Measurements from ENCODE around the gene LINC00632.
"Not testable (repeated sequence)": the region's sequence is repeated elsewhere in the genome, so short reads cannot be mapped to it uniquely, and the experiment has no call there.

Gene LINC00632

GRCh38 chrX:140709421-140709846, at the start of gene LINC00632:
LINC00632 (plus strand) TSS chrX:140709759.
- no peak for DNase-seq (ENCODE audit: low spot score)

GRCh38 chrX:140661643-140662042, 47.9 kb upstream of the LINC00632 start:
- no peak for DNase-seq (ENCODE audit: low spot score)

- DNase-seq (ENCODE audit: low spot score) = no peak
Measured at GRCh38 chrX:140664939-140665338, 44.6 kb upstream of the LINC00632 start.

GRCh38 chrX:140672840-140673731, 36.5 kb upstream of the LINC00632 start:
- DNase-seq (ENCODE audit: low spot score) = peak; percentile 5

GRCh38 chrX:140687706-140688105, 21.9 kb upstream of the LINC00632 start:
- DNase-seq (ENCODE audit: low spot score) = no peak

- DNase-seq (ENCODE audit: low spot score) = not testable (repeated sequence)
Measured at GRCh38 chrX:140691596-140691995, 18.0 kb upstream of the LINC00632 start.

- DNase-seq (ENCODE audit: low spot score) = no peak
Measured at GRCh38 chrX:140697618-140698017, 11.9 kb upstream of the LINC00632 start.

GRCh38 chrX:140701480-140701879, 8.1 kb upstream of the LINC00632 start:
- DNase-seq (ENCODE audit: low spot score) = no peak

GRCh38 chrX:140710710-140711109, 1.2 kb downstream of the LINC00632 start:
- no peak for DNase-seq (ENCODE audit: low spot score)

GRCh38 chrX:140711894-140712293, 2.3 kb downstream of the LINC00632 start:
- no peak for DNase-seq (ENCODE audit: low spot score)

- DNase-seq (ENCODE audit: low spot score) = no peak
Measured at GRCh38 chrX:140712413-140713173, 3.0 kb downstream of the LINC00632 start.

GRCh38 chrX:140713174-140713539, 3.6 kb downstream of the LINC00632 start:
- no peak for DNase-seq (ENCODE audit: low spot score)

- no peak for DNase-seq (ENCODE audit: low spot score)
Measured at GRCh38 chrX:140715787-140716186, 6.2 kb downstream of the LINC00632 start.

GRCh38 chrX:140723121-140723715, 13.7 kb downstream of the LINC00632 start:
- DNase-seq (ENCODE audit: low spot score) = no peak

- no peak for DNase-seq (ENCODE audit: low spot score)
Measured at GRCh38 chrX:140724309-140724708, 14.8 kb downstream of the LINC00632 start.

- no peak for DNase-seq (ENCODE audit: low spot score)
Measured at GRCh38 chrX:140724736-140725135, 15.2 kb downstream of the LINC00632 start.

- DNase-seq (ENCODE audit: low spot score) = no peak
Measured at GRCh38 chrX:140725500-140725899, 15.9 kb downstream of the LINC00632 start.

- peak; percentile 19 for DNase-seq (ENCODE audit: low spot score)
Measured at GRCh38 chrX:140733766-140734342, 24.3 kb downstream of the LINC00632 start.

- no peak for DNase-seq (ENCODE audit: low spot score)
Measured at GRCh38 chrX:140744085-140744484, 34.5 kb downstream of the LINC00632 start.

GRCh38 chrX:140756941-140757340, 47.4 kb downstream of the LINC00632 start:
- DNase-seq (ENCODE audit: low spot score) = no peak

GRCh38 chrX:140762061-140762460, 52.5 kb downstream of the LINC00632 start:
- peak; percentile 28 for DNase-seq (ENCODE audit: low spot score)

- DNase-seq (ENCODE audit: low spot score) = no peak
Measured at GRCh38 chrX:140764401-140764919, 54.9 kb downstream of the LINC00632 start.

Measured in HuH-7 (cell line).